Umbilical cord (tissue), 2 donors: ENCODE results near the gene SAMD8. TPM values are rescaled to one million over a fixed set of nuclear protein-coding genes. Genes with fewer than 3 reads are reported as not detected.
"Not testable (repeated sequence)": the region's sequence is repeated elsewhere in the genome, so short reads cannot be mapped to it uniquely, and the experiment has no call there.

Experiments used
- DNase-seq: peaks from one replicate; pipeline ENCODE4 v3.0.0-alpha.2; 2015; ENCODE audit warnings: low spot score
- total RNA-seq: library from RNA; depleted of rRNA; stranded (reverse); fragments of >200 nt; gene quantifications from one replicate; pipeline ENCODE4 v1.2.3, GENCODE V29; 2014; ENCODE audit warnings: low replicate concordance; ENCODE audit not compliant: insufficient read depth

Gene SAMD8
- total RNA-seq, 1 donor from 2014 or later, result 39.5 TPM

GRCh38 chr10:75137533-75138438 lies 26.3 kb downstream of the SAMD8 start:
- no peak for DNase-seq

- DNase-seq, result peak; percentile 18
Observed at GRCh38 chr10:75140246-75140645, 28.8 kb downstream of the SAMD8 start.

- DNase-seq, result peak; percentile 7
Observed at GRCh38 chr10:75143353-75143752, 31.9 kb downstream of the SAMD8 start.

GRCh38 chr10:75145590-75145989 lies 34.1 kb downstream of the SAMD8 start:
- DNase-seq, result no peak

- DNase-seq, result no peak
Observed at GRCh38 chr10:75146780-75147179, 35.3 kb downstream of the SAMD8 start.

- DNase-seq, result no peak
Observed at GRCh38 chr10:75150656-75151055, 39.2 kb downstream of the SAMD8 start.

- no peak for DNase-seq
Observed at GRCh38 chr10:75159519-75159918, 48.1 kb downstream of the SAMD8 start.

- DNase-seq, result no peak
Observed at GRCh38 chr10:75165684-75166622, 54.5 kb downstream of the SAMD8 start.

- DNase-seq, result no peak
Observed at GRCh38 chr10:75166623-75166972, 55.1 kb downstream of the SAMD8 start.

- DNase-seq, result no peak
Observed at GRCh38 chr10:75168275-75168674, 56.8 kb downstream of the SAMD8 start.

- DNase-seq, result no peak
Observed at GRCh38 chr10:75170215-75170614, 58.8 kb downstream of the SAMD8 start.

- DNase-seq, result no peak
Observed at GRCh38 chr10:75175046-75175445, 63.6 kb downstream of the SAMD8 start.

- DNase-seq, result no peak
Observed at GRCh38 chr10:75176046-75176445, 64.6 kb downstream of the SAMD8 start.

- no peak for DNase-seq
Observed at GRCh38 chr10:75176736-75177135, 65.3 kb downstream of the SAMD8 start.

GRCh38 chr10:75179657-75180177 lies 68.3 kb downstream of the SAMD8 start:
- no peak for DNase-seq

GRCh38 chr10:75180592-75180991 lies 69.1 kb downstream of the SAMD8 start:
- DNase-seq, result peak; percentile 70

- no peak for DNase-seq
Observed at GRCh38 chr10:75181073-75181472, 69.6 kb downstream of the SAMD8 start.

- no peak for DNase-seq
Observed at GRCh38 chr10:75186310-75186709, 74.9 kb downstream of the SAMD8 start.

GRCh38 chr10:75187961-75188426 lies 76.5 kb downstream of the SAMD8 start:
- peak; percentile 64 for DNase-seq

- DNase-seq, result not testable (repeated sequence)
Observed at GRCh38 chr10:75188522-75188921, 77.1 kb downstream of the SAMD8 start.

- DNase-seq, result no peak
Observed at GRCh38 chr10:75189266-75190096, 78.0 kb downstream of the SAMD8 start.
